Measurements from ENCODE around the gene CALHM4.

CALHM4 gene

GRCh38 chr6:116542426-116542825 lies 11.1 kb upstream of the CALHM4 start:
- Histone ChIP-seq H3K9ac (ENCODE audit: low read length) (no peak overlapping the region), H3K27me3 (ENCODE audit: control insufficient read depth in 1 of 2, insufficient read depth in 1 of 2, low read length in 2 of 2) (no peaks in the 10 kb centered on the region), H3K27ac (ENCODE audit: low read length, poor library complexity, severe bottlenecking) (no peak overlapping the region), H3K14ac (ENCODE audit: low read length in 2 of 2) (no peak overlapping the region), H2BK5ac (ENCODE audit: low read depth, low read length, poor library complexity, severe bottlenecking) (no peak overlapping the region), H2AFZ (ENCODE audit: low read depth, low read length) (no peak overlapping the region), H3K4ac (ENCODE audit: low read depth in 1 of 2, low read length in 2 of 2) (no peak overlapping the region), H3K23ac (ENCODE audit: low read length in 2 of 2) (no peak overlapping the region), H3K79me1 (replicated peaks; ENCODE audit: low read length, poor library complexity, severe bottlenecking) (no peaks in the 10 kb centered on the region), H3K9me3 (ENCODE audit: control insufficient read depth, low read length) (no peaks in the 10 kb centered on the region), H4K8ac (ENCODE audit: low read length) (no peak overlapping the region), H4K91ac (ENCODE audit: low read length) (no peak overlapping the region), H2AK5ac (ENCODE audit: low read length, severe bottlenecking) (no peak overlapping the region), H3K4me3 (ENCODE audit: insufficient read depth in 1 of 2, low read depth in 1 of 2, low read length in 2 of 2) (no peak overlapping the region), H2BK120ac (ENCODE audit: low read depth, low read length) (no peak overlapping the region), H3K4me1 (ENCODE audit: control insufficient read depth, insufficient read depth, low read depth, low read length) (no peaks in the 10 kb centered on the region), H2BK12ac (ENCODE audit: low read length in 2 of 2) (no peak overlapping the region), H2BK15ac (ENCODE audit: low read depth, poor library complexity, severe bottlenecking) (no peak overlapping the region), H3K18ac (ENCODE audit: low read depth in 1 of 2, low read length in 2 of 2) (no peak overlapping the region), H3K4me2 (ENCODE audit: low read length, poor library complexity, severe bottlenecking) (no peak overlapping the region), H3K36me3 (ENCODE audit: control insufficient read depth in 1 of 2, insufficient read depth in 2 of 2, low read depth in 1 of 2, low read length in 2 of 2) (no peaks in the 10 kb centered on the region)
- no peak for DNase-seq

GRCh38 chr6:116543149-116543548 lies 10.4 kb upstream of the CALHM4 start:
- Histone ChIP-seq H3K4ac (ENCODE audit: low read depth in 1 of 2, low read length in 2 of 2) (no peak overlapping the region), H3K23ac (ENCODE audit: low read length in 2 of 2) (no peak overlapping the region), H3K9ac (ENCODE audit: low read length) (no peak overlapping the region), H4K8ac (ENCODE audit: low read length) (no peak overlapping the region), H3K9me3 (ENCODE audit: control insufficient read depth, low read length) (no peaks in the 10 kb centered on the region), H2BK5ac (ENCODE audit: low read depth, low read length, poor library complexity, severe bottlenecking) (no peak overlapping the region), H4K91ac (ENCODE audit: low read length) (no peak overlapping the region), H3K36me3 (ENCODE audit: control insufficient read depth in 1 of 2, insufficient read depth in 2 of 2, low read depth in 1 of 2, low read length in 2 of 2) (no peaks in the 10 kb centered on the region), H3K27ac (ENCODE audit: low read length, poor library complexity, severe bottlenecking) (no peak overlapping the region), H3K18ac (ENCODE audit: low read depth in 1 of 2, low read length in 2 of 2) (no peak overlapping the region), H2AFZ (ENCODE audit: low read depth, low read length) (no peak overlapping the region), H2BK12ac (ENCODE audit: low read length in 2 of 2) (no peak overlapping the region), H3K14ac (ENCODE audit: low read length in 2 of 2) (no peak overlapping the region), H3K79me1 (replicated peaks; ENCODE audit: low read length, poor library complexity, severe bottlenecking) (no peaks in the 10 kb centered on the region), H3K27me3 (ENCODE audit: control insufficient read depth in 1 of 2, insufficient read depth in 1 of 2, low read length in 2 of 2) (no peaks in the 10 kb centered on the region), H2AK5ac (ENCODE audit: low read length, severe bottlenecking) (no peak overlapping the region), H3K4me2 (ENCODE audit: low read length, poor library complexity, severe bottlenecking) (no peak overlapping the region), H3K4me3 (ENCODE audit: insufficient read depth in 1 of 2, low read depth in 1 of 2, low read length in 2 of 2) (no peak overlapping the region), H2BK15ac (ENCODE audit: low read depth, poor library complexity, severe bottlenecking) (no peak overlapping the region), H2BK120ac (ENCODE audit: low read depth, low read length) (no peak overlapping the region), H3K4me1 (ENCODE audit: control insufficient read depth, insufficient read depth, low read depth, low read length) (no peaks in the 10 kb centered on the region)
- DNase-seq = no peak

DNA sequence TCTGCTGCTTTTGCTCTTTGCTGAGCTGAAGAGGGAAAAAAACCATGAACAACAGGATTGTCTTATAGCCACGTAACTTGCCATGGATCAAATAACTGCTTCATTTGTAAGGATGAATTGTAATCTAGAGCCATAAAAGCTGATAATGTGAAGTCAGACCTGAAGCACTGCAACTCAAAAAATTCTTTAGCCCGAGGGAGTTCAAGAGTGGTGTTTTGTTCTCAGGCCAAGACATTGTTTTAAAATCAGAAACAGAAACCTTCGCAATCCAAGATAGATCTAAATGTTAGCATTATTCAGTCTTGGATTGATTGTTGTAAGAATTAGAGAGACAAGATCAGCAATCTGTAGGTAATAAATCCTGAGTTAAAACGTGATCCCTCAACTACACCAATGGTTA lies 7.9 kb upstream of the CALHM4 start, which contains the start of gene TRAPPC3L:
Gene TRAPPC3L, minus strand, starts transcription at position 34 of the 400 bp plus-strand sequence. CDS start 170 bp downstream, outside the sequence.
- WGBS = 87% methylated on average over 2 of the region's 4 CpGs

GRCh38 chr6:116547358-116547757 lies 6.2 kb upstream of the CALHM4 start:
- Histone ChIP-seq H2BK5ac (ENCODE audit: low read depth, low read length, poor library complexity, severe bottlenecking) (no peak overlapping the region), H4K91ac (ENCODE audit: low read length) (no peak overlapping the region), H3K79me1 (replicated peaks; ENCODE audit: low read length, poor library complexity, severe bottlenecking) (no peaks in the 10 kb centered on the region), H2BK12ac (ENCODE audit: low read length in 2 of 2) (no peak overlapping the region), H3K4me1 (ENCODE audit: control insufficient read depth, insufficient read depth, low read depth, low read length) (no peaks in the 10 kb centered on the region), H3K4me2 (ENCODE audit: low read length, poor library complexity, severe bottlenecking) (no peak overlapping the region), H3K9me3 (ENCODE audit: control insufficient read depth, low read length) (no peaks in the 10 kb centered on the region), H2BK120ac (ENCODE audit: low read depth, low read length) (no peak overlapping the region), H3K18ac (ENCODE audit: low read depth in 1 of 2, low read length in 2 of 2) (no peak overlapping the region), H3K14ac (ENCODE audit: low read length in 2 of 2) (no peak overlapping the region), H3K27ac (ENCODE audit: low read length, poor library complexity, severe bottlenecking) (no peak overlapping the region), H3K4me3 (ENCODE audit: insufficient read depth in 1 of 2, low read depth in 1 of 2, low read length in 2 of 2) (no peak overlapping the region), H3K9ac (ENCODE audit: low read length) (no peak overlapping the region), H3K23ac (ENCODE audit: low read length in 2 of 2) (no peak overlapping the region), H3K4ac (ENCODE audit: low read depth in 1 of 2, low read length in 2 of 2) (no peak overlapping the region), H4K8ac (ENCODE audit: low read length) (no peak overlapping the region), H2AFZ (ENCODE audit: low read depth, low read length) (no peak overlapping the region), H3K36me3 (ENCODE audit: control insufficient read depth in 1 of 2, insufficient read depth in 2 of 2, low read depth in 1 of 2, low read length in 2 of 2) (no peaks in the 10 kb centered on the region), H3K27me3 (ENCODE audit: control insufficient read depth in 1 of 2, insufficient read depth in 1 of 2, low read length in 2 of 2) (no peaks in the 10 kb centered on the region), H2BK15ac (ENCODE audit: low read depth, poor library complexity, severe bottlenecking) (no peak overlapping the region), H2AK5ac (ENCODE audit: low read length, severe bottlenecking) (no peak overlapping the region)
- 93% methylated on average over 5 of the region's 6 CpGs for WGBS
- no peak for DNase-seq

More for the DNA sequence above, 7.9 kb upstream of the CALHM4 start, which contains the start of gene TRAPPC3L:
- H3K9ac ChIP-seq (ENCODE audit: low read length) = peak within 1 kb of the TSS; percentile 53
- H2BK15ac ChIP-seq (ENCODE audit: low read depth, poor library complexity, severe bottlenecking) = no peak within 1 kb of the TSS
- no peak for DNase-seq
- H3K23ac ChIP-seq (ENCODE audit: low read length in 2 of 2) = no peak within 1 kb of the TSS
- H3K4ac ChIP-seq (ENCODE audit: low read depth in 1 of 2, low read length in 2 of 2) = no peak within 1 kb of the TSS
- H3K27ac ChIP-seq (ENCODE audit: low read length, poor library complexity, severe bottlenecking) = no peak within 1 kb of the TSS
- H3K9me3 ChIP-seq (ENCODE audit: control insufficient read depth, low read length) = no peaks in the 10 kb centered on the region
- no peaks in the 10 kb centered on the region for H3K36me3 ChIP-seq (ENCODE audit: control insufficient read depth in 1 of 2, insufficient read depth in 2 of 2, low read depth in 1 of 2, low read length in 2 of 2)
- no peak within 1 kb of the TSS for H4K8ac ChIP-seq (ENCODE audit: low read length)
- no peaks in the 10 kb centered on the region for H3K27me3 ChIP-seq (ENCODE audit: control insufficient read depth in 1 of 2, insufficient read depth in 1 of 2, low read length in 2 of 2)
- H3K4me3 ChIP-seq (ENCODE audit: insufficient read depth in 1 of 2, low read depth in 1 of 2, low read length in 2 of 2) = peak within 1 kb of the TSS in 1 of 2 experiments; percentile 45
- H3K4me1 ChIP-seq (ENCODE audit: control insufficient read depth, insufficient read depth, low read depth, low read length) = no peaks in the 10 kb centered on the region
- H2BK12ac ChIP-seq (ENCODE audit: low read length in 2 of 2) = no peak within 1 kb of the TSS
- H2BK120ac ChIP-seq (ENCODE audit: low read depth, low read length) = no peak within 1 kb of the TSS
- no peak within 1 kb of the TSS for H2BK5ac ChIP-seq (ENCODE audit: low read depth, low read length, poor library complexity, severe bottlenecking)
- H2AFZ ChIP-seq (ENCODE audit: low read depth, low read length) = no peak within 1 kb of the TSS
- no peaks in the 10 kb centered on the region for H3K79me1 ChIP-seq (replicated peaks; ENCODE audit: low read length, poor library complexity, severe bottlenecking)
- H3K14ac ChIP-seq (ENCODE audit: low read length in 2 of 2) = no peak within 1 kb of the TSS
- H2AK5ac ChIP-seq (ENCODE audit: low read length, severe bottlenecking) = no peak within 1 kb of the TSS
- no peak within 1 kb of the TSS for H4K91ac ChIP-seq (ENCODE audit: low read length)
- no peak within 1 kb of the TSS for H3K4me2 ChIP-seq (ENCODE audit: low read length, poor library complexity, severe bottlenecking)
- H3K18ac ChIP-seq (ENCODE audit: low read depth in 1 of 2, low read length in 2 of 2) = no peak within 1 kb of the TSS

All from mesenchymal stem cell (in vitro differentiated cells and primary cell).